Chondrocyte (in vitro differentiated cells): ENCODE measurements around the gene DGKI. TPM values are rescaled to one million over a fixed set of nuclear protein-coding genes. Genes with fewer than 3 reads are reported as not detected.

Experiments used
- DNase-seq: peaks from one replicate; pipeline ENCODE4 v3.0.0; 2021; ENCODE audit warnings: mixed read lengths, low spot score
- H3K27ac Mint-ChIP-seq: one replicate; pipeline ENCODE4 v1.8.0; 2021; ENCODE audit warnings: mild to moderate bottlenecking, moderate library complexity, mixed read lengths; ENCODE audit not compliant: unreplicated experiment
- H3K27me3 Mint-ChIP-seq: 2 replicates; pipeline ENCODE4 v1.8.0; 2021; ENCODE audit warnings: low read depth, mixed read lengths
- H3K36me3 Mint-ChIP-seq: 2 replicates; pipeline ENCODE4 v1.8.0; 2021; ENCODE audit warnings: low read depth, mixed read lengths
- H3K4me1 Mint-ChIP-seq: 2 replicates; pipeline ENCODE4 v1.8.0; 2021; ENCODE audit warnings: low read depth, mild to moderate bottlenecking, mixed read lengths
- H3K4me3 Mint-ChIP-seq: one replicate; pipeline ENCODE4 v1.8.0; 2021; ENCODE audit warnings: mild to moderate bottlenecking, moderate library complexity, mixed read lengths; ENCODE audit not compliant: unreplicated experiment
- H3K9me3 Mint-ChIP-seq: 2 replicates; pipeline ENCODE4 v1.8.0; 2021; ENCODE audit warnings: low read depth, mixed read lengths
- total RNA-seq: library from RNA; stranded (reverse); gene quantifications from 3 replicates; pipeline ENCODE4 v1.2.1, GENCODE V29; 2021
- TF ChIP-seq, protein P1 (sequence below): fragments of 200-600 bp; sonication (generic); IDR thresholded peaks from 2 replicates; pipeline ENCODE4 v1.5.0; 2021; ENCODE audit warnings: antibody characterized with exemption, mild to moderate bottlenecking, moderate library complexity

The DGKI gene
- total RNA-seq, 1 donor from 2014 or later: 15.3 TPM

- no peaks in the 10 kb centered on the region for H3K27me3 Mint-ChIP-seq
Observed at GRCh38 chr7:137366995-137367394, 479.8 kb downstream of the DGKI start.

GRCh38 chr7:137363683-137364082 is 483.1 kb downstream of the DGKI start:
- Mint-ChIP-seq H3K9me3 (peaks cover 33% of the 10 kb centered on the region), H3K36me3 (peaks cover 9% of the 10 kb centered on the region), H3K4me1 (no peaks in the 10 kb centered on the region), H3K27me3 (no peaks in the 10 kb centered on the region), H3K27ac (no peak overlapping the region), H3K4me3 (no peak overlapping the region)
- no peak for DNase-seq
- TF ChIP-seq, protein P1, sequence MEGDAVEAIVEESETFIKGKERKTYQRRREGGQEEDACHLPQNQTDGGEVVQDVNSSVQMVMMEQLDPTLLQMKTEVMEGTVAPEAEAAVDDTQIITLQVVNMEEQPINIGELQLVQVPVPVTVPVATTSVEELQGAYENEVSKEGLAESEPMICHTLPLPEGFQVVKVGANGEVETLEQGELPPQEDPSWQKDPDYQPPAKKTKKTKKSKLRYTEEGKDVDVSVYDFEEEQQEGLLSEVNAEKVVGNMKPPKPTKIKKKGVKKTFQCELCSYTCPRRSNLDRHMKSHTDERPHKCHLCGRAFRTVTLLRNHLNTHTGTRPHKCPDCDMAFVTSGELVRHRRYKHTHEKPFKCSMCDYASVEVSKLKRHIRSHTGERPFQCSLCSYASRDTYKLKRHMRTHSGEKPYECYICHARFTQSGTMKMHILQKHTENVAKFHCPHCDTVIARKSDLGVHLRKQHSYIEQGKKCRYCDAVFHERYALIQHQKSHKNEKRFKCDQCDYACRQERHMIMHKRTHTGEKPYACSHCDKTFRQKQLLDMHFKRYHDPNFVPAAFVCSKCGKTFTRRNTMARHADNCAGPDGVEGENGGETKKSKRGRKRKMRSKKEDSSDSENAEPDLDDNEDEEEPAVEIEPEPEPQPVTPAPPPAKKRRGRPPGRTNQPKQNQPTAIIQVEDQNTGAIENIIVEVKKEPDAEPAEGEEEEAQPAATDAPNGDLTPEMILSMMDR: no peak

More at GRCh38 chr7:137366995-137367394, 479.8 kb downstream of the DGKI start:
- TF ChIP-seq, protein P1: no peak
- peaks cover 11% of the 10 kb centered on the region for H3K9me3 Mint-ChIP-seq
- no peak overlapping the region for H3K27ac Mint-ChIP-seq
- H3K4me1 Mint-ChIP-seq: no peaks in the 10 kb centered on the region
- no peak for DNase-seq
- no peak overlapping the region for H3K4me3 Mint-ChIP-seq
- H3K36me3 Mint-ChIP-seq: peaks cover 4% of the 10 kb centered on the region

GRCh38 chr7:137360087-137360679 is 486.6 kb downstream of the DGKI start:
- DNase-seq: no peak
- TF ChIP-seq, protein P1: no peak
- Mint-ChIP-seq H3K36me3 (peaks cover 9% of the 10 kb centered on the region), H3K4me3 (no peak overlapping the region), H3K4me1 (no peaks in the 10 kb centered on the region), H3K27me3 (no peaks in the 10 kb centered on the region), H3K9me3 (peaks cover 46% of the 10 kb centered on the region), H3K27ac (no peak overlapping the region)

- TF ChIP-seq, protein P1: no peak
- Mint-ChIP-seq H3K4me1 (no peaks in the 10 kb centered on the region), H3K27me3 (no peaks in the 10 kb centered on the region), H3K4me3 (no peak overlapping the region), H3K9me3 (peaks cover 23% of the 10 kb centered on the region), H3K27ac (no peak overlapping the region), H3K36me3 (no peaks in the 10 kb centered on the region)
- no peak for DNase-seq
Observed at GRCh38 chr7:137354961-137355360, 491.8 kb downstream of the DGKI start.

DNA sequence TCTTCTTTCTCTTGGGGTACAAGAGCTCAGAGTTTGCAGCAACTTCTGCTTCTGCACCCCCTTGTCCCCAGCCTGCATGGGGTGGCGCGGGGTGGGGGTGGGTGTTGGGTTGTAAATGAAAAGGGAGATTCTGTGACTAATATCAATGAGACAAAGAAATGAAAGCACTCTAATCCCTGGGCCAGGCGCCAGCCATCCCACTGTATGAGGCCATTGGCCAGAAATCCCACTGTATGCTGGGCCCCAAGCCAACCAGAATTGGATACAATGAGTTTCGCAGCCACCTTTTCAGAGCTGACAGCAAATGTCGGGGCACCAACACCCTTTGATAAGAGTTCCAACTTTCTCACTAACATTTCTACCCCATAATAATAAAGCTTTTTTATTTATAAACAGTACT is 492.4 kb downstream of the DGKI start:
- H3K27ac Mint-ChIP-seq: no peak overlapping the region
- H3K4me1 Mint-ChIP-seq: no peaks in the 10 kb centered on the region
- H3K4me3 Mint-ChIP-seq: no peak overlapping the region
- TF ChIP-seq, protein P1: no peak
- H3K36me3 Mint-ChIP-seq: no peaks in the 10 kb centered on the region
- no peak for DNase-seq
- peaks cover 19% of the 10 kb centered on the region for H3K9me3 Mint-ChIP-seq
- H3K27me3 Mint-ChIP-seq: no peaks in the 10 kb centered on the region
